AG04449 (cell line): ENCODE data around the gene OR1J2.
A peak's percentile ranks its signal among the peaks of the same experiment; 100 is the strongest.

Experiments
- CTCF ChIA-PET: fragments of 350-600 bp; formaldehyde crosslinking; extraction: SDS; loops from one replicate; lab custom pipeline; 2021; ENCODE audit warnings: antibody characterized with exemption; lab: Yijun Ruan, JAX
- POLR2A ChIA-PET: fragments of 400-600, 350-600 bp; formaldehyde crosslinking; extraction: SDS; loops from one replicate; lab custom pipeline; 2020; ENCODE audit warnings: antibody characterized with exemption, inconsistent platforms; lab: Yijun Ruan, JAX
- DNase-seq: peaks from one replicate; pipeline ENCODE4 v3.0.0-alpha.2; 2010; ENCODE audit warnings: low read depth, low spot score
- H3K4me3 ChIP-seq: 2 replicates; pipeline ENCODE4 v1.5.1; 2011; ENCODE audit warnings: low read depth, mild to moderate bottlenecking, control low read depth, low read length
- CTCF ChIP-seq: IDR thresholded peaks from one replicate; pipeline ENCODE4 v1.5.1; 2011; ENCODE audit warnings: mild to moderate bottlenecking, moderate library complexity, low read length, control low read depth, inconsistent platforms; ENCODE audit not compliant: insufficient read depth; ENCODE audit errors: missing control alignments

The OR1J2 gene

GRCh38 chr9:122474561-122474960 is 36.0 kb upstream of the OR1J2 start:
- H3K4me3 ChIP-seq = no peak overlapping the region
- TF ChIP-seq CTCF = no peak
- ChIA-PET CTCF (interaction anchor here (1.0 to 1.7 kb wide), 4 partner anchors 25 to 349 kb away, joined by 3 to 4 read pairs (median 3); no protein-coding TSS in a partner anchor), POLR2A (no interaction called here)
- no peak for DNase-seq

- POLR2A ChIA-PET = no interaction called here
- DNase-seq = no peak
- no peak overlapping the region for H3K4me3 ChIP-seq
- no peak for TF ChIP-seq CTCF
- CTCF ChIA-PET = interaction anchor here (0.9 to 1.7 kb wide), 3 partner anchors 10 to 335 kb away, joined by 3 to 4 read pairs (median 3); no protein-coding TSS in a partner anchor
These were observed 34.9 kb upstream of the OR1J2 start for GRCh38 chr9:122475717-122476116.

GRCh38 chr9:122477346-122477745 is 33.3 kb upstream of the OR1J2 start:
- no peak for TF ChIP-seq CTCF
- no peak overlapping the region for H3K4me3 ChIP-seq
- ChIA-PET POLR2A (no interaction called here), CTCF (no interaction called here)
- DNase-seq = no peak

- no peak for DNase-seq
- TF ChIP-seq CTCF = no peak
- ChIA-PET CTCF (interaction anchor here (0.9 kb wide), 1 partner anchor 12 kb away, joined by 3 read pairs; no protein-coding TSS in a partner anchor), POLR2A (no interaction called here)
- no peak within 1 kb of the TSS for H3K4me3 ChIP-seq
These were observed 32.8 kb upstream of the OR1J2 start, which contains the start of gene OR1J1 for GRCh38 chr9:122477826-122478225. TSS of gene OR1J1 (minus strand) at chr9:122477926. CDS start at chr9:122477926, 0 bp downstream.

GRCh38 chr9:122479062-122479461 is 31.5 kb upstream of the OR1J2 start:
- POLR2A ChIA-PET = no interaction called here
- CTCF ChIA-PET = interaction anchor here (1.0 to 1.4 kb wide), 3 partner anchors 10 to 19 kb away, joined by 4 to 7 read pairs (median 5); no protein-coding TSS in a partner anchor
- TF ChIP-seq CTCF = no peak

GRCh38 chr9:122498883-122499288 is 11.7 kb upstream of the OR1J2 start:
- TF ChIP-seq CTCF = peak; percentile 63
- DNase-seq = no peak
- CTCF ChIA-PET = interaction anchor here (0.7 to 2.5 kb wide), 14 partner anchors 10 to 312 kb away, joined by 3 to 11 read pairs (median 4); no protein-coding TSS in a partner anchor
- POLR2A ChIA-PET = no interaction called here
- H3K4me3 ChIP-seq = no peak overlapping the region

More at GRCh38 chr9:122479062-122479461, 31.5 kb upstream of the OR1J2 start:
- H3K4me3 ChIP-seq = no peak overlapping the region
- DNase-seq = no peak
